Neural progenitor cell (in vitro differentiated cells): Measurements from ENCODE around the gene SLC25A19. TPM values are rescaled to one million over a fixed set of nuclear protein-coding genes. Genes with fewer than 3 reads are reported as not detected.

ENCODE experiments used
- DNase-seq: peaks from one replicate; pipeline ENCODE4 v3.0.0-alpha.2; 2016; ENCODE audit warnings: low spot score
- H2AFZ ChIP-seq: fragments of 200-600 bp; sonication (generic); replicated peaks from 2 replicates; pipeline ENCODE4 v1.6.1; 2016; ENCODE audit warnings: antibody characterized with exemption
- H3F3A ChIP-seq: fragments of 200-600 bp; sonication (generic); 2 replicates; pipeline ENCODE4 v1.6.1; 2016; ENCODE audit warnings: antibody characterized with exemption, low read depth
- H3K27ac ChIP-seq: fragments of 200-600 bp; sonication (generic); 2 replicates; pipeline ENCODE4 v1.5.1; 2016; ENCODE audit warnings: mild to moderate bottlenecking
- H3K27me3 ChIP-seq: fragments of 200-600 bp; sonication (generic); 2 replicates; pipeline ENCODE4 v1.6.1; 2016; ENCODE audit warnings: mild to moderate bottlenecking, moderate library complexity
- H3K36me3 ChIP-seq: fragments of 200-600 bp; sonication (generic); 2 replicates; pipeline ENCODE4 v1.5.1; 2016
- H3K4me1 ChIP-seq: fragments of 200-600 bp; sonication (generic); 2 replicates; pipeline ENCODE4 v1.6.1; 2016; ENCODE audit warnings: mixed run types
- H3K4me2 ChIP-seq: fragments of 200-600 bp; sonication (generic); 2 replicates; pipeline ENCODE4 v1.6.1; 2016
- H3K4me3 ChIP-seq: fragments of 200-600 bp; sonication (generic); 2 replicates; pipeline ENCODE4 v1.5.1; 2016
- H3K79me2 ChIP-seq: fragments of 200-600 bp; sonication (generic); 2 replicates; pipeline ENCODE4 v1.6.1; 2016; ENCODE audit warnings: low read depth
- H3K9ac ChIP-seq: fragments of 200-600 bp; sonication (generic); 2 replicates; pipeline ENCODE4 v1.6.1; 2016
- H3K9me3 ChIP-seq: fragments of 200-600 bp; sonication (generic); 2 replicates; pipeline ENCODE4 v1.5.1; 2016; ENCODE audit warnings: low read depth
- H4K20me1 ChIP-seq: fragments of 200-600 bp; sonication (generic); 2 replicates; pipeline ENCODE4 v1.6.1; 2016; ENCODE audit warnings: low read depth
- H3K27ac Mint-ChIP-seq: 3 replicates; pipeline ENCODE4 v1.8.0; 2021; ENCODE audit warnings: mixed read lengths
- H3K27me3 Mint-ChIP-seq: 2 replicates; pipeline ENCODE4 v1.8.0; 2022; ENCODE audit warnings: low read depth, mild to moderate bottlenecking, inconsistent platforms, moderate library complexity, mixed read lengths; ENCODE audit not compliant: insufficient read depth
- H3K36me3 Mint-ChIP-seq: 3 replicates; pipeline ENCODE4 v1.8.0; 2021; ENCODE audit warnings: mixed read lengths
- H3K4me1 Mint-ChIP-seq: 3 replicates; pipeline ENCODE4 v1.8.0; 2021; ENCODE audit warnings: mixed read lengths
- H3K4me3 Mint-ChIP-seq: 3 replicates; pipeline ENCODE4 v1.8.0; 2021; ENCODE audit warnings: mild to moderate bottlenecking, moderate library complexity, mixed read lengths
- H3K9me3 Mint-ChIP-seq: 3 replicates; pipeline ENCODE4 v1.8.0; 2020; ENCODE audit warnings: mixed read lengths
- EZH2 ChIP-seq: fragments of 200-600 bp; sonication (generic); IDR thresholded peaks from 2 replicates; pipeline ENCODE4 v1.6.1; 2017; ENCODE audit warnings: antibody characterized with exemption, mild to moderate bottlenecking, moderate library complexity
- EZH2phosphoT487 ChIP-seq: fragments of 200-600 bp; sonication (generic); IDR thresholded peaks from 2 replicates; pipeline ENCODE4 v1.6.1; 2017; ENCODE audit warnings: antibody characterized with exemption
- total RNA-seq: library from RNA; depleted of rRNA; stranded (reverse); fragments of >200 nt; gene quantifications from 2 replicates; pipeline ENCODE4 v1.2.3, GENCODE V29; 2015; ENCODE audit warnings: low replicate concordance
- TF ChIP-seq, protein P1 (sequence below): fragments of 200-600 bp; sonication (generic); IDR thresholded peaks from 2 replicates; pipeline ENCODE4 v1.5.1; 2017; ENCODE audit warnings: antibody characterized with exemption, mild to moderate bottlenecking

SLC25A19 gene
- total RNA-seq, 1 donor from 2014 or later = 5.2 TPM

DNA sequence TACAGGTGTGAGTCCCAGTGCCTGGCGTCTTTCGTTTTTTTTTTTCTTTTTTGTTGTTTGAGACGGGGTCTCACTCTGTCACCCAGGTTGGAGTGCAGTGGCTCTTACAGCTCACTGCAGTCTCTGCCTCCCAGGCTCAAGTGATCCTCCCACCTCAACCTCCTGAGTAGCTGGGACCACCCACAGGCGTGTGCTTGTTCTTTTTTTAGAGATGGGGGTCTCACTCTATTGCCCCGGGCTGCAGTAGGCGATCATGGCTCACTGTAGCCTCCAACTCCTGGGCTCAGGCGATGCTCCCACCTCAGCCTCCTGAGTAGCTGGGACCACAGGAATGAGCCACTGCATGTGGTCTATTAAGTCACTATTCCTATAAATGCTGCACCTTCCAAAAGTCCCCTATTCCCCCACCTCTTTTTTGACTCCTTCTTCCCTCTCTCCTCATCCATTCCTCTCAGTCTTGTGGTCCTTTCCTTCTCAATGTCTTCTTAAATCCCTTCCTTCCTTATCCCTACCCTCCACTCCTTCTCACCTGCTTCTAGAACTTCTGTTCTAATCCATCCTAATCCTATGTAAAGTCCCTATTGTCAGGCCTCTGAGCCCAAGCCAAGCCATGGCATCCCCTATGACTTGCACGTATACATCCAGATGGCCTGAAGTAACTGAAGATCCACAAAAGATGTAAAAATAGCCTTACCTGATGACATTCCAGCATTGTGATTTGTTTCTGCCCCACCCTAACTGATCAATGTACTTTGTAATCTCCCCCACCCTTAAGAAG lies 37.0 kb downstream of the SLC25A19 start:
- TF ChIP-seq EZH2 (no peak), EZH2phosphoT487 (no peak)
- TF ChIP-seq, protein P1, sequence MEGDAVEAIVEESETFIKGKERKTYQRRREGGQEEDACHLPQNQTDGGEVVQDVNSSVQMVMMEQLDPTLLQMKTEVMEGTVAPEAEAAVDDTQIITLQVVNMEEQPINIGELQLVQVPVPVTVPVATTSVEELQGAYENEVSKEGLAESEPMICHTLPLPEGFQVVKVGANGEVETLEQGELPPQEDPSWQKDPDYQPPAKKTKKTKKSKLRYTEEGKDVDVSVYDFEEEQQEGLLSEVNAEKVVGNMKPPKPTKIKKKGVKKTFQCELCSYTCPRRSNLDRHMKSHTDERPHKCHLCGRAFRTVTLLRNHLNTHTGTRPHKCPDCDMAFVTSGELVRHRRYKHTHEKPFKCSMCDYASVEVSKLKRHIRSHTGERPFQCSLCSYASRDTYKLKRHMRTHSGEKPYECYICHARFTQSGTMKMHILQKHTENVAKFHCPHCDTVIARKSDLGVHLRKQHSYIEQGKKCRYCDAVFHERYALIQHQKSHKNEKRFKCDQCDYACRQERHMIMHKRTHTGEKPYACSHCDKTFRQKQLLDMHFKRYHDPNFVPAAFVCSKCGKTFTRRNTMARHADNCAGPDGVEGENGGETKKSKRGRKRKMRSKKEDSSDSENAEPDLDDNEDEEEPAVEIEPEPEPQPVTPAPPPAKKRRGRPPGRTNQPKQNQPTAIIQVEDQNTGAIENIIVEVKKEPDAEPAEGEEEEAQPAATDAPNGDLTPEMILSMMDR = no peak
- DNase-seq = no peak
- Histone ChIP-seq H3K9me3 (no peaks in the 10 kb centered on the region), H4K20me1 (peaks cover 31% of the 10 kb centered on the region), H3K9ac (no peak overlapping the region), H2AFZ (no peak overlapping the region), H3K4me2 (no peak overlapping the region), H3K36me3 (no peaks in the 10 kb centered on the region), H3K27me3 (no peaks in the 10 kb centered on the region), H3K4me1 (no peaks in the 10 kb centered on the region), H3K79me2 (peaks cover 28% of the 10 kb centered on the region), H3K4me3 (no peak overlapping the region), H3K27ac (no peak overlapping the region), H3F3A (no peaks in the 10 kb centered on the region)
- Mint-ChIP-seq H3K36me3 (no peaks in the 10 kb centered on the region), H3K27me3 (no peaks in the 10 kb centered on the region), H3K9me3 (no peaks in the 10 kb centered on the region), H3K4me3 (no peak overlapping the region), H3K4me1 (peaks cover 6% of the 10 kb centered on the region), H3K27ac (no peak overlapping the region)

DNA sequence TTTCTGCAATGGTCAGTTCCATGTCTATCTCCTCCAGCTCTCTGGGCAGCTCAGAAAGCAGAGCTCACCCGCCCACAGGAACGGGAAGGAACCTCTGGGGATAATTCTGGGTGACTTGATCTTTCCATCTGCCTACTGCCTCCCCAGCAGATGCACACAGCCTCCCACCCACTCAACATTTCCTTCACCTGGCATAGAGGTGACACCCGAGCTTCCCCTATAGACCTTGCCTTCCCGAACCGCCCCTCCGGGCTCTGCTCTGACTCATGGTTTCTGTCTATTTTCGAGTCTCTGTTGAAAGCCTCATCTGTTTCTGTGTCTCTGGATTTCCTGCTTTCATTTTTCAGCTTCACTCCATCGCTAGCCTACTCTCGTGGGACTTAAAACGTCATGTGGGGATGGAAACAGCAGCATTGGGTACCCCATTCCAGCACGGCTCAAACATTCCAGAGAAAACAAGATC lies 39.2 kb downstream of the SLC25A19 start:
- H3K79me2 ChIP-seq = peaks cover 35% of the 10 kb centered on the region
- Mint-ChIP-seq H3K36me3 (no peaks in the 10 kb centered on the region), H3K4me1 (peaks cover 6% of the 10 kb centered on the region), H3K27me3 (no peaks in the 10 kb centered on the region), H3K9me3 (no peaks in the 10 kb centered on the region), H3K27ac (no peak overlapping the region), H3K4me3 (no peak overlapping the region)
- no peak overlapping the region for H3K27ac ChIP-seq
- H3K4me1 ChIP-seq = no peaks in the 10 kb centered on the region
- no peaks in the 10 kb centered on the region for H3K27me3 ChIP-seq
- DNase-seq = no peak
- TF ChIP-seq, protein P1 = no peak
- TF ChIP-seq EZH2 (no peak), EZH2phosphoT487 (no peak)
- H3K9me3 ChIP-seq = no peaks in the 10 kb centered on the region
- no peak overlapping the region for H3K9ac ChIP-seq
- no peak overlapping the region for H2AFZ ChIP-seq
- no peaks in the 10 kb centered on the region for H3F3A ChIP-seq
- no peak overlapping the region for H3K4me2 ChIP-seq
- H3K36me3 ChIP-seq = no peaks in the 10 kb centered on the region
- peaks cover 31% of the 10 kb centered on the region for H4K20me1 ChIP-seq
- H3K4me3 ChIP-seq = no peak overlapping the region

GRCh38 chr17:75249564-75249963 lies 39.7 kb downstream of the SLC25A19 start:
- no peak overlapping the region for H3K4me3 ChIP-seq
- H3F3A ChIP-seq = no peaks in the 10 kb centered on the region
- no peaks in the 10 kb centered on the region for H3K27me3 ChIP-seq
- no peak overlapping the region for H3K27ac ChIP-seq
- H3K36me3 ChIP-seq = no peaks in the 10 kb centered on the region
- H2AFZ ChIP-seq = no peak overlapping the region
- H3K9me3 ChIP-seq = no peaks in the 10 kb centered on the region
- H3K36me3 Mint-ChIP-seq = peaks cover 1% of the 10 kb centered on the region
- H3K4me2 ChIP-seq = no peak overlapping the region
- no peaks in the 10 kb centered on the region for H3K4me1 ChIP-seq
- H3K4me1 Mint-ChIP-seq = peaks cover 6% of the 10 kb centered on the region
- DNase-seq = no peak
- no peaks in the 10 kb centered on the region for H3K9me3 Mint-ChIP-seq
- peaks cover 35% of the 10 kb centered on the region for H3K79me2 ChIP-seq
- no peak overlapping the region for H3K27ac Mint-ChIP-seq
- peaks cover 31% of the 10 kb centered on the region for H4K20me1 ChIP-seq
- no peak overlapping the region for H3K9ac ChIP-seq
- H3K27me3 Mint-ChIP-seq = no peaks in the 10 kb centered on the region
- no peak for TF ChIP-seq EZH2phosphoT487
- TF ChIP-seq, protein P1 = no peak
- TF ChIP-seq EZH2 = no peak
- H3K4me3 Mint-ChIP-seq = no peak overlapping the region
